K562 (cell line): Measurements from ENCODE around the gene FIBP. TPM values are rescaled to one million over a fixed set of nuclear protein-coding genes. Genes with fewer than 3 reads are reported as not detected.

Source experiments
- ATF7 ChIP-seq: fragments of 450-650 bp; IDR thresholded peaks from 2 replicates; pipeline ENCODE4 v1.7.1; 2014; ENCODE audit warnings: mild to moderate bottlenecking, moderate library complexity
- BHLHE40 ChIP-seq: IDR thresholded peaks from 2 replicates; pipeline ENCODE4 v1.6.1; 2011; ENCODE audit warnings: low read length, improper control_type of control experiment
- CXXC5 ChIP-seq: fragments of 250-450 bp; sonication (Bioruptor Pico); IDR thresholded peaks from 2 replicates; pipeline ENCODE4 v1.8.0; 2022; ENCODE audit warnings: inconsistent platforms, mild to moderate bottlenecking, moderate library complexity
- ETV5 ChIP-seq: sonication (generic); formaldehyde crosslinking; IDR thresholded peaks from 2 replicates; pipeline ENCODE4 v1.4.0; 2020; ENCODE audit warnings: low read depth, mild to moderate bottlenecking, missing genetic modification reagents
- FOXA1 ChIP-seq: fragments of 450-650 bp; IDR thresholded peaks from 2 replicates; pipeline ENCODE4 v1.6.1; 2016; ENCODE audit warnings: mild to moderate bottlenecking, borderline replicate concordance
- FOXJ3 ChIP-seq: sonication (generic); formaldehyde crosslinking; IDR thresholded peaks from 2 replicates; pipeline ENCODE4 v1.4.0; 2020; ENCODE audit warnings: mild to moderate bottlenecking, missing genetic modification reagents
- FOXK1 ChIP-seq: sonication (generic); formaldehyde crosslinking; IDR thresholded peaks from 2 replicates; pipeline ENCODE4 v1.8.0; 2022; ENCODE audit warnings: missing genetic modification reagents, mild to moderate bottlenecking, borderline replicate concordance
- HDAC6 ChIP-seq: IDR thresholded peaks from 2 replicates; pipeline ENCODE4 v1.6.1; 2012; ENCODE audit warnings: low read depth, mild to moderate bottlenecking, control low read depth, inconsistent platforms, low read length, moderate library complexity
- HMG20B ChIP-seq: fragments of 250-450 bp; sonication (Bioruptor Pico); IDR thresholded peaks from 2 replicates; pipeline ENCODE4 v1.5.0; 2021; ENCODE audit warnings: mild to moderate bottlenecking
- JUNB ChIP-seq: fragments of 450-650 bp; formaldehyde crosslinking; conservative IDR thresholded peaks from 2 replicates; pipeline ENCODE4 v1.4.0; 2020; ENCODE audit warnings: mild to moderate bottlenecking
- MEF2D ChIP-seq: conservative IDR thresholded peaks from 2 replicates; pipeline ENCODE4 v1.6.1; 2016; ENCODE audit warnings: low read depth, missing genetic modification characterization, missing compliant biosample characterization
- NCOR1 ChIP-seq: fragments of 450-650 bp; IDR thresholded peaks from 2 replicates; pipeline ENCODE4 v1.6.1; 2016; ENCODE audit warnings: mild to moderate bottlenecking, moderate library complexity
- NONO ChIP-seq, 2 experiments: fragments of 200-400 bp in 1 of 2; fragments of 450-650 bp in 1 of 2; formaldehyde crosslinking in 1 of 2; IDR thresholded peaks; 2 replicates each; pipeline ENCODE4 v1.6.1; 2017; ENCODE audit warnings: low read depth in 2 of 2, mild to moderate bottlenecking in 2 of 2, moderate library complexity in 2 of 2, low read length in 1 of 2
- SAFB ChIP-seq: fragments of 200-400 bp; formaldehyde crosslinking; IDR thresholded peaks from 2 replicates; pipeline ENCODE4 v1.6.1; 2017; ENCODE audit warnings: low read depth, low read length, borderline replicate concordance
- SMARCA4 ChIP-seq: fragments of 450-650 bp; IDR thresholded peaks from 2 replicates; pipeline ENCODE4 v1.6.1; 2016
- SMARCB1 ChIP-seq: IDR thresholded peaks from 2 replicates; pipeline ENCODE4 v1.6.1; 2011; ENCODE audit warnings: improper control_type of control experiment, low read depth; ENCODE audit not compliant: insufficient read length
- SREBF1 ChIP-seq: fragments of 150-350 bp; IDR thresholded peaks from 2 replicates; pipeline ENCODE4 v1.6.1; 2014; ENCODE audit warnings: antibody characterized with exemption, low read depth, low read length, borderline replicate concordance
- STAT5B ChIP-seq: fragments of 250-450 bp; sonication (Bioruptor Pico); IDR thresholded peaks from 2 replicates; pipeline ENCODE4 v1.8.0; 2021; ENCODE audit warnings: mild to moderate bottlenecking, inconsistent platforms
- TAF9B ChIP-seq: fragments of 450-650 bp; IDR thresholded peaks from 2 replicates; pipeline ENCODE4 v1.6.1; 2018; ENCODE audit warnings: mild to moderate bottlenecking; ENCODE audit not compliant: partially characterized antibody
- ZFPM2 ChIP-seq: fragments of 250-450 bp; sonication (Bioruptor Pico); IDR thresholded peaks from 2 replicates; pipeline ENCODE4 v1.5.1; 2022; ENCODE audit warnings: mild to moderate bottlenecking
- ZNF384 ChIP-seq: IDR thresholded peaks from 2 replicates; pipeline ENCODE4 v1.6.1; 2012; ENCODE audit warnings: low read depth, low read length, improper control_type of control experiment
- polyA plus RNA-seq, 8 experiments: library from polyadenylated mRNA; depleted of rRNA in 4 of 8; stranded (reverse) in 5 of 8; unstranded in 3 of 8; fragments of >200 nt; fragmentation: Nextera tagmentation in 2 of 8; fragmentation: Illumina TruSeq in 1 of 8; extraction: Ambion mirVana in 2 of 8; extraction: Trizol in 1 of 8; gene quantifications; 2 replicates each; pipeline versions ENCODE4 v1.2.1 to v1.2.3, GENCODE V29; 2011 to 2014; ENCODE audit warnings: inconsistent platforms in 1 of 8, missing spikeins in 1 of 8
- total RNA-seq, 7 experiments: library from RNA; depleted of rRNA in 6 of 7; stranded (reverse); fragments of >200 nt in 6 of 7; fragmentation: Illumina TruSeq in 2 of 7; extraction: Trizol in 2 of 7; gene quantifications; 2 replicates each; pipeline versions ENCODE4 v1.2.1 to v1.2.3, GENCODE V29; 2011 to 2021; ENCODE audit warnings: low replicate concordance in 1 of 7
- TF ChIP-seq, protein P1 (sequence below): fragments of 250-450 bp; sonication (Bioruptor Pico); IDR thresholded peaks from 2 replicates; pipeline ENCODE4 v1.8.0; 2021; ENCODE audit warnings: mild to moderate bottlenecking, moderate library complexity
- TF ChIP-seq, protein P2 (sequence below), 3 experiments: fragments of 200-800 bp in 1 of 3; sonication (Bioruptor generic) in 1 of 3; sonication (generic) in 1 of 3; formaldehyde crosslinking in 1 of 3; IDR thresholded peaks; 2 replicates each; pipeline versions ENCODE4 v1.6.1 to v1.8.0; 2016 to 2022; ENCODE audit warnings: mild to moderate bottlenecking in 2 of 3, missing compliant biosample characterization in 2 of 3, missing genetic modification characterization in 2 of 3, missing genetic modification reagents in 1 of 3
- TF ChIP-seq, protein P3 (sequence below): sonication (generic); formaldehyde crosslinking; IDR thresholded peaks from 2 replicates; pipeline ENCODE4 v1.8.0; 2022; ENCODE audit warnings: mild to moderate bottlenecking, missing genetic modification reagents

FIBP gene
- total and polyA plus RNA-seq, 9 of the 15 experiments (the other 6 are each of a cell fraction or from before 2014, with no cell fraction given): 41.2 to 79.2 (median 48.6) TPM

DNA sequence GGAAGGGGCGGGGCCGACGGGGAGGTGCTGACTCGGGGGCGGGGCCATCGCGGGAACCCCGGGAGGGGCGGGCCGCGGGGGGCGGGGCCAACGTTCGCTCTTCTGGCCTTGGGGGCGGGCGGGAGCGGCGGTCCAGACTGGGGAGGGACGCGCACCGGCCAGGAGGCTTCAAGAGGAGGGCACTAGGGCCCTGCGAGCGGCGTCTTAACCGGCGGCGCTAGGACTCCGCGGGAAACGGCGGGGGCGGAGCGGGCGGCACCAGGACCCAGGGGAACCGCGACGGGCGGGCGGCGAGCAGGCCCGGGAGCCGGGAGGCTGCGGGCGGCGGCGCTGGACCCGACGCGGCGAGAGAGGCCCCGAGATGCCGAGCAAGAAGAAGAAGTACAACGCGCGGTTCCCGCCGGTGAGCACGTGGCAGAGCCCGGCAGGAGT lies 30.9 kb upstream of the FIBP start, which contains the start of gene DRAP1 (continued):
- TF ChIP-seq, protein P1, sequence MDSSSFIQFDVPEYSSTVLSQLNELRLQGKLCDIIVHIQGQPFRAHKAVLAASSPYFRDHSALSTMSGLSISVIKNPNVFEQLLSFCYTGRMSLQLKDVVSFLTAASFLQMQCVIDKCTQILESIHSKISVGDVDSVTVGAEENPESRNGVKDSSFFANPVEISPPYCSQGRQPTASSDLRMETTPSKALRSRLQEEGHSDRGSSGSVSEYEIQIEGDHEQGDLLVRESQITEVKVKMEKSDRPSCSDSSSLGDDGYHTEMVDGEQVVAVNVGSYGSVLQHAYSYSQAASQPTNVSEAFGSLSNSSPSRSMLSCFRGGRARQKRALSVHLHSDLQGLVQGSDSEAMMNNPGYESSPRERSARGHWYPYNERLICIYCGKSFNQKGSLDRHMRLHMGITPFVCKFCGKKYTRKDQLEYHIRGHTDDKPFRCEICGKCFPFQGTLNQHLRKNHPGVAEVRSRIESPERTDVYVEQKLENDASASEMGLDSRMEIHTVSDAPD (CRISPR knock-in tag): no peak
- TF ChIP-seq, protein P2, sequence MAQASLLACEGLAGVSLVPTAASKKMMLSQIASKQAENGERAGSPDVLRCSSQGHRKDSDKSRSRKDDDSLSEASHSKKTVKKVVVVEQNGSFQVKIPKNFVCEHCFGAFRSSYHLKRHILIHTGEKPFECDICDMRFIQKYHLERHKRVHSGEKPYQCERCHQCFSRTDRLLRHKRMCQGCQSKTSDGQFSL (CRISPR knock-in tag; IDR thresholded peaks at IDR 0.05): peak; percentile 61; the same call in 1 of the 2 replicates
- TF ChIP-seq, protein P2 (tag; IDR thresholded peaks at IDR 0.05): no peak
- peak; percentile 84 for TF ChIP-seq ATF7
- no peak for TF ChIP-seq HMG20B (CRISPR knock-in tag)
- no peak; the same call in 1 of the 2 replicates for TF ChIP-seq ETV5
- TF ChIP-seq ZNF384: peak; percentile 18; the same call in 1 of the 2 replicates
- peak; percentile 45; the same call in 1 of the 2 replicates for TF ChIP-seq BHLHE40
- no peak for TF ChIP-seq SMARCA4
- TF ChIP-seq, protein P3, sequence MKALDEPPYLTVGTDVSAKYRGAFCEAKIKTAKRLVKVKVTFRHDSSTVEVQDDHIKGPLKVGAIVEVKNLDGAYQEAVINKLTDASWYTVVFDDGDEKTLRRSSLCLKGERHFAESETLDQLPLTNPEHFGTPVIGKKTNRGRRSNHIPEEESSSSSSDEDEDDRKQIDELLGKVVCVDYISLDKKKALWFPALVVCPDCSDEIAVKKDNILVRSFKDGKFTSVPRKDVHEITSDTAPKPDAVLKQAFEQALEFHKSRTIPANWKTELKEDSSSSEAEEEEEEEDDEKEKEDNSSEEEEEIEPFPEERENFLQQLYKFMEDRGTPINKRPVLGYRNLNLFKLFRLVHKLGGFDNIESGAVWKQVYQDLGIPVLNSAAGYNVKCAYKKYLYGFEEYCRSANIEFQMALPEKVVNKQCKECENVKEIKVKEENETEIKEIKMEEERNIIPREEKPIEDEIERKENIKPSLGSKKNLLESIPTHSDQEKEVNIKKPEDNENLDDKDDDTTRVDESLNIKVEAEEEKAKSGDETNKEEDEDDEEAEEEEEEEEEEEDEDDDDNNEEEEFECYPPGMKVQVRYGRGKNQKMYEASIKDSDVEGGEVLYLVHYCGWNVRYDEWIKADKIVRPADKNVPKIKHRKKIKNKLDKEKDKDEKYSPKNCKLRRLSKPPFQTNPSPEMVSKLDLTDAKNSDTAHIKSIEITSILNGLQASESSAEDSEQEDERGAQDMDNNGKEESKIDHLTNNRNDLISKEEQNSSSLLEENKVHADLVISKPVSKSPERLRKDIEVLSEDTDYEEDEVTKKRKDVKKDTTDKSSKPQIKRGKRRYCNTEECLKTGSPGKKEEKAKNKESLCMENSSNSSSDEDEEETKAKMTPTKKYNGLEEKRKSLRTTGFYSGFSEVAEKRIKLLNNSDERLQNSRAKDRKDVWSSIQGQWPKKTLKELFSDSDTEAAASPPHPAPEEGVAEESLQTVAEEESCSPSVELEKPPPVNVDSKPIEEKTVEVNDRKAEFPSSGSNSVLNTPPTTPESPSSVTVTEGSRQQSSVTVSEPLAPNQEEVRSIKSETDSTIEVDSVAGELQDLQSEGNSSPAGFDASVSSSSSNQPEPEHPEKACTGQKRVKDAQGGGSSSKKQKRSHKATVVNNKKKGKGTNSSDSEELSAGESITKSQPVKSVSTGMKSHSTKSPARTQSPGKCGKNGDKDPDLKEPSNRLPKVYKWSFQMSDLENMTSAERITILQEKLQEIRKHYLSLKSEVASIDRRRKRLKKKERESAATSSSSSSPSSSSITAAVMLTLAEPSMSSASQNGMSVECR (CRISPR knock-in tag): peak; percentile 82; the same call in 1 of the 2 replicates
- no peak for TF ChIP-seq ZFPM2 (CRISPR knock-in tag)
- TF ChIP-seq HDAC6: no peak
- TF ChIP-seq CXXC5 (CRISPR knock-in tag): peak; percentile 97
- TF ChIP-seq SMARCB1: no peak
- no peak for TF ChIP-seq FOXK1 (CRISPR knock-in tag)
- no peak for TF ChIP-seq FOXA1
- TF ChIP-seq MEF2D: no peak
- no peak for TF ChIP-seq FOXJ3 (CRISPR knock-in tag)
- peak; percentile 72 for TF ChIP-seq NCOR1
- TF ChIP-seq JUNB: no peak
- no peak for TF ChIP-seq TAF9B
- TF ChIP-seq STAT5B (CRISPR knock-in tag): no peak
- no peak for TF ChIP-seq SREBF1
- no peak for TF ChIP-seq SAFB
- peak in 1 of 2 experiments; percentile 96; a peak in 3 of 4 replicates for TF ChIP-seq NONO (IDR thresholded peaks at IDR 0.05; ENCODE audit: low read depth in 2 of 2, low read length in 1 of 2)
